C4-2B (cell line): ENCODE data around the gene DNLZ.

Experiments used
- ZFX ChIP-seq: fragments of 450-650 bp; IDR thresholded peaks from 2 replicates; pipeline ENCODE4 v1.6.1; 2017
- TF ChIP-seq, protein P1 (sequence below): fragments of 450-650 bp; conservative IDR thresholded peaks from 2 replicates; pipeline ENCODE4 v1.5.1; 2017; ENCODE audit warnings: mild to moderate bottlenecking

DNA sequence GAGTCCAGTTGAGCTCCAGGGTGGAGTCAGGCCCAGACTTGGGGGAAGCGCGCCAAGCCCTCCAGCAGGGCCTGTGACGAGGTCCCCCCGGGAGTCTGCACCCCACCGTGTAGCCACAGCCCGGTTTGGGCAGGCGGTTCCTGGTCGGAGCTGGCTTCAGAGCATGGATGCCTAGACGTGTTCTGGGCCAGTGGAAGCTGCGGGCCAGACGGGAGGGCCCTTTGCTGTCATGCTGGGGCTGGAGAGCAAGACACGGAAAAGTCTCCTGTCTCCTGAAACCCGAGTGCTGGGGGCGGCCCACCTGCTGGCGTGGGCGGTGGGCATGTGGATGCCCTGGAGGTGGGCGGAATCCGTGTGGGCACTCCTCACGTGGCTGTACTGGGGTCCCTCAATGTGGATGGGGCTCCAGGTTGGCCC lies 34.3 kb downstream of the DNLZ start:
- TF ChIP-seq, protein P1, sequence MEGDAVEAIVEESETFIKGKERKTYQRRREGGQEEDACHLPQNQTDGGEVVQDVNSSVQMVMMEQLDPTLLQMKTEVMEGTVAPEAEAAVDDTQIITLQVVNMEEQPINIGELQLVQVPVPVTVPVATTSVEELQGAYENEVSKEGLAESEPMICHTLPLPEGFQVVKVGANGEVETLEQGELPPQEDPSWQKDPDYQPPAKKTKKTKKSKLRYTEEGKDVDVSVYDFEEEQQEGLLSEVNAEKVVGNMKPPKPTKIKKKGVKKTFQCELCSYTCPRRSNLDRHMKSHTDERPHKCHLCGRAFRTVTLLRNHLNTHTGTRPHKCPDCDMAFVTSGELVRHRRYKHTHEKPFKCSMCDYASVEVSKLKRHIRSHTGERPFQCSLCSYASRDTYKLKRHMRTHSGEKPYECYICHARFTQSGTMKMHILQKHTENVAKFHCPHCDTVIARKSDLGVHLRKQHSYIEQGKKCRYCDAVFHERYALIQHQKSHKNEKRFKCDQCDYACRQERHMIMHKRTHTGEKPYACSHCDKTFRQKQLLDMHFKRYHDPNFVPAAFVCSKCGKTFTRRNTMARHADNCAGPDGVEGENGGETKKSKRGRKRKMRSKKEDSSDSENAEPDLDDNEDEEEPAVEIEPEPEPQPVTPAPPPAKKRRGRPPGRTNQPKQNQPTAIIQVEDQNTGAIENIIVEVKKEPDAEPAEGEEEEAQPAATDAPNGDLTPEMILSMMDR = no peak
- TF ChIP-seq ZFX = no peak
